Keratinocyte (primary cell): ENCODE measurements around the gene TEX19. TPM values are rescaled to one million over a fixed set of nuclear protein-coding genes. Genes with fewer than 3 reads are reported as not detected.

ENCODE experiments used
- DNase-seq: peaks from one replicate; pipeline ENCODE4 v3.0.0-alpha.2; 2011; ENCODE audit warnings: low read depth, missing footprints, low spot score
- FAIRE-seq: peaks from 2 replicates; lab custom pipeline; 2011; peaks lifted over from hg19 to GRCh38; lab: Jason Lieb, UNC
- H2AFZ ChIP-seq: 2 replicates; pipeline ENCODE4 v1.6.0; 2012; ENCODE audit warnings: low read length, control low read depth, inconsistent platforms; ENCODE audit not compliant: control insufficient read depth
- H3K27ac ChIP-seq: 2 replicates; pipeline ENCODE4 v1.5.1; 2011; ENCODE audit warnings: low read length; ENCODE audit not compliant: control insufficient read depth, insufficient read depth
- H3K27me3 ChIP-seq: 3 replicates; pipeline ENCODE4 v1.6.0; 2011; ENCODE audit warnings: low read length; ENCODE audit not compliant: control insufficient read depth, insufficient read depth; ENCODE audit errors: extremely low read depth
- H3K36me3 ChIP-seq, 2 experiments: 2 replicates in 1 of 2; 3 replicates in 1 of 2; pipeline ENCODE4 v1.5.1; 2011; ENCODE audit warnings: low read length in 2 of 2, mild to moderate bottlenecking in 1 of 2; ENCODE audit not compliant: control insufficient read depth in 2 of 2, insufficient read depth in 2 of 2; ENCODE audit errors: extremely low read depth in 1 of 2
- H3K4me1 ChIP-seq: 3 replicates; pipeline ENCODE4 v1.5.1; 2011; ENCODE audit warnings: low read length; ENCODE audit not compliant: control insufficient read depth, insufficient read depth; ENCODE audit errors: extremely low read depth
- H3K4me2 ChIP-seq: 3 replicates; pipeline ENCODE4 v1.6.0; 2011; ENCODE audit warnings: low read depth, low read length; ENCODE audit not compliant: control insufficient read depth, insufficient read depth; ENCODE audit errors: extremely low read depth
- H3K4me3 ChIP-seq, 3 experiments: fragments of 200-600 bp in 1 of 3; sonication (generic) in 1 of 3; 2 replicates in 2 of 3; 3 replicates in 1 of 3; pipeline ENCODE4 v1.5.1; 2011 to 2016; ENCODE audit warnings: low read length in 3 of 3, mild to moderate bottlenecking in 3 of 3, control low read depth in 2 of 3, inconsistent platforms in 1 of 3, low read depth in 1 of 3, mixed read lengths in 1 of 3, mixed run types in 1 of 3, moderate library complexity in 1 of 3; ENCODE audit not compliant: control insufficient read depth in 2 of 3, insufficient read depth in 2 of 3; ENCODE audit errors: extremely low read depth in 1 of 3
- H3K79me2 ChIP-seq: 2 replicates; pipeline ENCODE4 v1.6.0; 2012; ENCODE audit warnings: low read length; ENCODE audit not compliant: control insufficient read depth, insufficient read depth
- H3K9ac ChIP-seq: 3 replicates; pipeline ENCODE4 v1.6.0; 2011; ENCODE audit warnings: low read length; ENCODE audit not compliant: control insufficient read depth, insufficient read depth; ENCODE audit errors: extremely low read depth
- H3K9me1 ChIP-seq: 3 replicates; pipeline ENCODE4 v1.6.0; 2011; ENCODE audit warnings: low read length; ENCODE audit not compliant: control insufficient read depth, insufficient read depth; ENCODE audit errors: extremely low read depth
- H3K9me3 ChIP-seq: 2 replicates; pipeline ENCODE4 v1.5.1; 2012; ENCODE audit warnings: low read depth, low read length; ENCODE audit not compliant: control insufficient read depth
- H4K20me1 ChIP-seq: 3 replicates; pipeline ENCODE4 v1.6.0; 2011; ENCODE audit warnings: low read length; ENCODE audit not compliant: control insufficient read depth, insufficient read depth; ENCODE audit errors: extremely low read depth
- EZH2 ChIP-seq: IDR thresholded peaks from one replicate; pipeline ENCODE4 v1.6.1; 2012; ENCODE audit warnings: inconsistent platforms, mild to moderate bottlenecking, low read length, moderate library complexity
- dilution Hi-C: fragments of 300-500 bp; cut with MboI; formaldehyde crosslinking; loops from one replicate; pipeline ENCODE4 v1.7.0; 2020; ENCODE audit warnings: low sequenced_read_pairs; ENCODE audit not compliant: extremely low pct_ligation_motif_present
- polyA plus RNA-seq, 5 experiments: library from polyadenylated mRNA; depleted of rRNA in 3 of 5; stranded (reverse) in 3 of 5; stranded (forward) in 1 of 5; unstranded in 1 of 5; fragments of >200 nt; gene quantifications; 1 replicate in 1 of 5; 2 replicates in 3 of 5; 3 replicates in 1 of 5; pipeline versions ENCODE4 v1.2.1 to v1.2.3, GENCODE V29; 2011 to 2012; ENCODE audit warnings: missing spikeins in 2 of 5, low read depth in 1 of 5, low replicate concordance in 1 of 5
- TF ChIP-seq, protein P1 (sequence below), 3 experiments: IDR thresholded peaks in 1 of 3; conservative IDR thresholded peaks in 1 of 3; optimal IDR thresholded peaks in 1 of 3; 2 replicates in 2 of 3; 3 replicates in 1 of 3; pipeline versions ENCODE3 to v1.5.1; 2011; ENCODE audit warnings: low read length in 3 of 3, mild to moderate bottlenecking in 3 of 3, moderate library complexity in 2 of 3, control low read depth in 1 of 3, inconsistent platforms in 1 of 3; ENCODE audit not compliant: insufficient read depth in 2 of 3; ENCODE audit errors: extremely low read depth in 1 of 3

The TEX19 gene
- polyA plus RNA-seq, 1 donor (not counting 4 experiments of a cell fraction or from before 2014, with no cell fraction given), result not detected

DNA sequence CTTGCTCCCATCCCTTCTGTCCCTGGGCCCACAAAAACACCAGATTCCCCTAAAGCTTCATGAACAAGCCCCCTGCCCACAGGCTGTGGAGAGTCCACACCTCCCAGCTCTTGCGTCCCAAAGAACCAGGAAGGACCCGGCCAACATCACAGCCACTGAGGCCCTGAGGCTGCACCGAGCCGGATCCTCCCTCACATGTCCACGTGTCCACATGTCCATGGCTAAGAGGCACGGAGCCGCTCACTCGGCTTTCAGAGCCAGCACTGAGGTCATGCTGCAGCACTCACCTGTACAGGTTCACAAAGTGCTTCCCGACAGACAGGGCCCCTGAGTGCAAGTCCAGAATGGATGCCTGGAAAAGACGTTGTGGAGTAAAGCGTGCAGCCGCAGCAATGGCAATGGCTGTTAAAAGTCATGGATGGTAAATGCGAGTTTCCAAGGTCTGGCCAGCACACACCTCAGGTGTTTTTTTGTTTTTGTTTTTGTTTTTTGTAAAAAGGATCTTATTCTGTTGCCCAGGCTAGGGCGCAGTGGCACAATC is 47.2 kb downstream of the TEX19 start:
- Histone ChIP-seq H3K4me3 (no peak overlapping the region), H4K20me1 (peaks cover 4% of the 10 kb centered on the region), H3K9me3 (no peaks in the 10 kb centered on the region), H3K9me1 (no peaks in the 10 kb centered on the region), H3K27ac (no peak overlapping the region), H3K4me2 (no peak overlapping the region), H3K9ac (no peak overlapping the region), H3K27me3 (no peaks in the 10 kb centered on the region), H2AFZ (no peak overlapping the region), H3K4me1 (no peaks in the 10 kb centered on the region), H3K36me3 (peaks cover 0 to 8% of the 10 kb centered on the region in 2 experiments), H3K79me2 (no peaks in the 10 kb centered on the region)
- DNase-seq (no peak), FAIRE-seq (no peak)
- dilution Hi-C loops, result no loop called here
- TF ChIP-seq EZH2, result no peak
- TF ChIP-seq, protein P1, sequence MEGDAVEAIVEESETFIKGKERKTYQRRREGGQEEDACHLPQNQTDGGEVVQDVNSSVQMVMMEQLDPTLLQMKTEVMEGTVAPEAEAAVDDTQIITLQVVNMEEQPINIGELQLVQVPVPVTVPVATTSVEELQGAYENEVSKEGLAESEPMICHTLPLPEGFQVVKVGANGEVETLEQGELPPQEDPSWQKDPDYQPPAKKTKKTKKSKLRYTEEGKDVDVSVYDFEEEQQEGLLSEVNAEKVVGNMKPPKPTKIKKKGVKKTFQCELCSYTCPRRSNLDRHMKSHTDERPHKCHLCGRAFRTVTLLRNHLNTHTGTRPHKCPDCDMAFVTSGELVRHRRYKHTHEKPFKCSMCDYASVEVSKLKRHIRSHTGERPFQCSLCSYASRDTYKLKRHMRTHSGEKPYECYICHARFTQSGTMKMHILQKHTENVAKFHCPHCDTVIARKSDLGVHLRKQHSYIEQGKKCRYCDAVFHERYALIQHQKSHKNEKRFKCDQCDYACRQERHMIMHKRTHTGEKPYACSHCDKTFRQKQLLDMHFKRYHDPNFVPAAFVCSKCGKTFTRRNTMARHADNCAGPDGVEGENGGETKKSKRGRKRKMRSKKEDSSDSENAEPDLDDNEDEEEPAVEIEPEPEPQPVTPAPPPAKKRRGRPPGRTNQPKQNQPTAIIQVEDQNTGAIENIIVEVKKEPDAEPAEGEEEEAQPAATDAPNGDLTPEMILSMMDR (optimal IDR thresholded peaks at IDR 0.05 in 1 of 3, IDR thresholded peaks at IDR 0.05 in 1 of 3, conservative IDR thresholded peaks at IDR 0.05 in 1 of 3; ENCODE audit: extremely low read depth in 1 of 3, insufficient read depth in 2 of 3, low read length in 3 of 3), result no peak

DNA sequence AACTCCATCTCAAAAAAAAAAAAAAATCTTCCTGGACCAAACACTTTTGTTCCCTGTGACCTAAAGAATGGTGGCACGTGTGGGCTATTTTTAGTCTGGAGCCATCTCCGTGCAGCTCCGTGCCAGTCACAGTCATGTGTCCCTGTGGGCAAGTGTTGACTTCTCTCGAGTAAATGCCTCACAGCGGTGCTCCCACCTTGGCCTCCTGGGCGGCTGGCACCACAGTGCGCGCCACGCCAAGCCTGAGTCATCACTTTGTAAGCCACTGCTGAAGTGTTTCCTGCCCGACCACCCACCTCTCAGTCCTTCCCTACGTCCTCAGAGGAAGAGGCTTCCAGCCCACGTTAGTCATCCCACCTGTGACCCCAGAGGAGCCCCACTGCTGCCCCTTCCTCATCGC is 48.2 kb downstream of the TEX19 start:
- Histone ChIP-seq H3K36me3 (peaks cover 0 to 8% of the 10 kb centered on the region in 2 experiments), H3K4me1 (no peaks in the 10 kb centered on the region), H3K79me2 (no peaks in the 10 kb centered on the region), H3K9me3 (no peaks in the 10 kb centered on the region), H3K27ac (no peak overlapping the region), H3K4me3 (no peak overlapping the region), H3K27me3 (no peaks in the 10 kb centered on the region), H3K9ac (no peak overlapping the region), H4K20me1 (peaks cover 4% of the 10 kb centered on the region), H3K4me2 (no peak overlapping the region), H3K9me1 (no peaks in the 10 kb centered on the region), H2AFZ (no peak overlapping the region)
- dilution Hi-C loops, result no loop called here
- TF ChIP-seq EZH2, result no peak
- TF ChIP-seq, protein P1 (optimal IDR thresholded peaks at IDR 0.05 in 1 of 3, IDR thresholded peaks at IDR 0.05 in 1 of 3, conservative IDR thresholded peaks at IDR 0.05 in 1 of 3; ENCODE audit: extremely low read depth in 1 of 3, insufficient read depth in 2 of 3, low read length in 3 of 3), result no peak
- FAIRE-seq, result no peak
- DNase-seq, result no peak
